Stimulated activated CD4-positive, alpha-beta T cell treated with anti-CD3 and anti-CD28 coated beads, Interleukin-4, amount 100 ng/mL, for 4 hours (primary cell): ENCODE results near the gene CDC34.

ENCODE experiments used
- DNase-seq, 2 experiments: peaks; one replicate each; pipeline ENCODE4 v3.0.0-alpha.2; 2020

CDC34 gene

DNA sequence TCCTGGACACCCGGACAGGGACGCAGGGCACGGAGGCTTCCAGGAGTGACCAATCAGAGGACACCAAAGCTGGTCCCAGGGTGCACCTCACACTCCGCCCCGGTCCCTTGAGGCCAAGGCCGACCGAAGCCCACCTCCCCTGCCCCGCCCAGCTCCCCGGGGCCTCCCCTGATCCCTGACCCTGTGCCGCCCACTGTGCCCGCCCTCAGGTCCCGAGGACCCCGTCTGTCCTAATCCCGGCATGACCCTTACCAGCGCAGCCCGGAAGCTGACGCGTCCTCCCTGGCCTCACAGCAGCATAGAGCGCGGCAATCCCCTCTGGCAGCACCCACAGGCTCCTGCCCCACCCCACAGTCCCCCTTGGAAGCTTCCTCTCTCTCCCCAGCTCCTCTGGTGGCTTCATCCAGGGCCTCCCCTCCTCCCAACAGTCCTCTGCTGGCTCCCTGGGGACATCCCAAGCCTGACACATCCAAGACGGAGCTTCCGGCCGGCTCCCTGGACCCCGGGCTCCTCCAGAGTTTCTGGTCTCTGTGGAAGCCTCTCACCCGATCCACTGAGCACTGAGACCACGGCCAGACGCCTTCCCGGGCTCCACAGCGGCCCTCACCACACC is 7.4 kb upstream of the CDC34 start:
- DNase-seq, result no peak

DNA sequence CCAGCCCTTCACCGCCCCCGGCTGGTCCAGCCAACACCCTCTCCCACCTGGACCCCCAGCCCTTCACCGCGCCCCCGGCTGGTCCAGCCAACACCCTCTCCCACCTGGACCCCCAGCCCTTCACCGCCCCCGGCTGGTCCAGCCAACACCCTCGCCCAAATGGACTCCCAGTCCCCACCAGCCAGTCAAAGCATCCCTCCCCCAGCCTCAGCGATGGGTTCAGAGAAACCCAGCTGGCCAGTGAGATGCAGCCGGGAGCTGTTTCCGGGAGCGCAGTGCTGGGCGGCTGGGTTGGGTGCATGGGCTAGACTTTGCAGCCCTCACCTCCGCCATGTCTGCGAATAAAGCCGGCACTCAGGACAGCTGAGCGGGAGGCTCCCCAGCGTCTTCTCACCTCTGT is 6.5 kb upstream of the CDC34 start:
- DNase-seq, result no peak

DNA sequence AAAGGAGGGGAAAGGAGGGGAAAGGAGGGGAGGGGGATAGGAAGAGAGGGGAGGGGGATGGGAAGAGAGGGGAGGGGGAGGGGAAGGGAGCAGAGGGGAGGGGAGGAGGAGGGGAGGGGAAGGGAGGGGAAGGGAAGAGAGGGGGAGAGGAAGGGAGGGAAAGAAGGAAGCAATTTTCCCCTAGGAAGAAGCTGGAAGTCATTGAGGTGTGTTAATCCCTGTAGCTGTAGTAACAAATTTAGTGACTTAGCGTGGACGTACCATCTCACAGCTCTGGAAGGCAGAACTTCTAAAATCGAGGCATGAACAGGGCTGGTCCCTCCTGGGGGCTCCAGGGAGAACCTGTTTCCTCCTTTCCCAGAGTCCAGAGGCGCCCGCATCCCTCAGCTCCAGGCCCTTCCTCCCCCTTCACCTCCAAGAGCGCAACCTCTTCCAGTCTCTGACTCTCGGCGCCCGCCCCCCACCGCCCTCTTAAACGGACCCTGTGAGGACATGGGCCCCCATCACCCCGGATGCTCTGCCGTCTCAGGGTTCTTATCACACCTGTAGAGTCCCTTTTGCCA is 5.6 kb upstream of the CDC34 start:
- DNase-seq, result no peak

DNA sequence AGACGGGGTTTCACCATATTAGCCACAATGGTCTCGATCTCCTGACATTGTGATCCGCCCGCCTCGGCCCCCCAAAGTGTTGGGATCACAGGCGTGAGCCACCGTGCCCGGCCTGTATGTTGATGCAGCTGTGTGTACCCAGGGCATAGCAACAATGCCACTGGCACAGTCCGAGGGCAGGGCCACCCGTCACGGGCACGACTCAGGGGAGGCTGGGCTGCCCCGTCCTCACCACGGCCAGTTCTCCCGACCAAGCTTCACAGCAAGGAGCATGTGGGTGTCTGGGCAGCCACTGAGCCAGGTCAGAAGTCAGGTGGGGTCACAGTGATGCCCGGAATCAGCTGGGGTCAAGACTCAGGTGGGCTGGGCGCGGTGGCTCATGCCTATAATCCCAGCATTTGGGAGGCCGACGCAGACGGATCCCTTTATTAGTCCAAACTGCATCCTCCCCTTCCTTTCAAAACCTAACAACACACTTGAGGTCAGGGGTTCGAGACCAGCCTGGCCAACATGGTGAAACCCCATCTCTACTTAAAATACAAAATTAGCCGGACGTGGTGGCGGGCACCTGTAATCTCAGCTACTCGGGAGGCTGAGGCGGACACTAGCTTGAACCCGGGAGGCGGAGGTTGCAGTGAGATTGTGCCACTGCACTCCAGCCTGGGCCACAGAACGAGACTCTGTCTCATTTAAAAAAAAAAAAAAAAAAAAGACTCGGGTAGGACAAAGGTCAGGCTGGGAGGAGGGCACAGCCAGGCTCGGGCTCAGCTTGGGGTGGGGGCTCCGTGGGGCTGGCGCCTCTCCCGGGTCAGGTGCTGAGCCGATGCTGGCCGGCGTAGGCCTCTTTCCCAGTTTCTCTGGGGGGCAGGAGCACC is 1.2 kb upstream of the CDC34 start:
- no peak for DNase-seq

DNA sequence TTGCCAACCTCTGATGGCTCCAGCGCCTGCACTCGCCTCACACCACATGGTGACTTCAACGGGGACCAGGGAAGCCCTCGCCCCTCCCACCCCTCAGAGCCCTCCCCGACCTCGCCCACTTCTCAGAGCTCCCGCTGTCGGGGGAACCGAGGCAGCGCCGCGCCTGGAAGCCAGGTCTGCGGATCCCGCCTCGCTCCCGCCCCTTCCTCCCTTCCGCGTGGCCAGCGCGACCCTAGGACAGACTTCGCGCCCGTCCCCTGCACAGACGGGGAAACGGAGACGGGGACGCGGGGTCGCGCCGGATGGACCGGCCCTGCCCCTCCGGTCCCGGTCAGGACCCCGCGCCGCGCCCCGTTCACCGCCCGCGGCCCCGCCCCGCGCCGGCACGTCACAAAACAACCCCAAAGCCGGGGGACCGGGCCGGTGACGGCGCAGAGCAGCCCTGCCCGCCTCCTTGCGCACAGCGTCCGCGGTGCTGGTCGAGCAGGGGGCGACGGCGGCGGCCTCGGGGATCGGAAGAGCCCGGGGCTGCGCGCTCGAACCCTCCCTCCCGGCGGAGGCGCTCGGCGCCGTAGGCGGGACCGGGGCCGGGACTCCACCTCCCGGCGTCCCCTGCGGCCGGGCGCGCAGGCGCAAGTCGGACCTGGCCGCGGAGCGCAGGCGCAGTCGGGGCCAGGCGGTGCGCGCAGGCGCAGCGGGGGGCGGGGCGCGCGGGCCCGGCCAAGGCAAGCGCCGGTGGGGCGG is 379 bp upstream of the CDC34 start:
- peak; percentile 82 to 91 for DNase-seq

DNA sequence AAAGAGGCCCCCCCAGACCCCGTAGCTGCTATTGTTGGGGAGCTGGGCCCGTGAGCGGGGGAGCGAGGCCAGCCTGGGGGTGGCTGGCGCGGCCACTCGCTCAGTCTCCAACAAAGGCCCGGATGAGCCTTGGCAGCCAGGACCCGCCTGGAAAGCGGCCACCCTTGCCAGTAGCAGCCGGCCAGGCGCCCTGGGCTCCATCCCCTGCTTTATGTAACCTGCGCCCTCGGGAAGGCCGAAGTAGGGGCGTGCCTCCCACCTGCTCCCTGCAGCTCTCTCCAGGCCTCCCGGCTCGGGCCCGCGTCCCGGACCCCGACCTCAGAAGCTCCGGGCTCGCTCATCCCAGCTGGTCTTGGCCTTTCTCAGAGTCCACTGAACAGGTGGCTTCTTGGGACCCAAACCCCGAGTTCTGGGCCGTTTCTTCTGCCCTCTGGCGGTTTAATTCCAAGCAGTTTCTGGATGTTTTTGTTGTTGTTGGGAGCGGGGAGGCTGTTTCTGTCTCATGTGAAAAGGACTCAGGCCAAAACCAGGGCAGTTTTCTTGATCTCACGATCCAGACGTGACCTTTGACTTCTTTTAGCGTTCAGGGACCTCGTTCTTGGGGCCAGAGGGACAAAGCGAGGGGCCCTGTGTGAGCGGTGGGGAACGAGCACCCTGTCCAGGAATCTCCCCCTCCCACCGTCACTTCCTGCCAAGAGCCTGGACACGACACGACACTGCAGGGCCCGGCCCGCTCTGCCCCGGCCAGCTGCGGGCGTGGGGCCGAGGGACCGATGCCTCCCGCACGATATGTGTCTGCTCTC is 1.2 kb downstream of the CDC34 start:
- DNase-seq, result peak in 1 of 2 experiments; percentile 27

DNA sequence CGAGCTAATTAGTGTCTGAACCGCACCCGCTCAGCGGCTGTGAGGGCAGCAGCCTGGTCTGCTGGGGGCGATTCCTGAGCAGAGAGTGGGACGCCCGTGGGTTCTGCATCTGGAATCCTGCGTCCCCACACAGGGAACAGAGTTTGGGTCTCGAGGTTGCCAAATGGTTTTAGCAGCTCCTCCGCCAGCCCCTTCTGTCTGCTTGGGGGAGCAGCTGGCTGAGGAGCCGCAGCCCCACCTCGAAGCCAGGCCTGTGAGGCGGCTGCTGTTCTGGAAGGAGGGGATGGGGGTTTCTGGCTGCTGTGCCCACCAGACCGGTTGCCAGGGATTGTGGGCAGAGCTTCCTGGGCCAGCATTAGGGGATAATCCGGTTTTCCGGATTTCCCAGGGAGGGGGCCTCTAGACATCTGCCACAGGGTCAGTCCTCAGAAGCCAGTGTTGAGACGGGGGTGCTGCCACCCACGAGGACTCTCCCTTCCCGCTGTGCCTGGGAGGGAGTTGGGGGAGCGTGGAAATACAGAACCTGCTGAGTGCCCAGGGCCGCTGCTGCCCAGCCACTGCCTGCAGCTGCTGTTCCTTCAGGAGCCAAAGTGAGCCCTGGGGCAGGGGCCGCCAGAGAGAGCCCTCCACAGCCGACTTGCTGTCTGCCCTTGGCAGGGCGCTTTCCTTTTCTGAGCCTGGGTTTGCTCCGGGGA is 2.0 kb downstream of the CDC34 start:
- no peak for DNase-seq

DNA sequence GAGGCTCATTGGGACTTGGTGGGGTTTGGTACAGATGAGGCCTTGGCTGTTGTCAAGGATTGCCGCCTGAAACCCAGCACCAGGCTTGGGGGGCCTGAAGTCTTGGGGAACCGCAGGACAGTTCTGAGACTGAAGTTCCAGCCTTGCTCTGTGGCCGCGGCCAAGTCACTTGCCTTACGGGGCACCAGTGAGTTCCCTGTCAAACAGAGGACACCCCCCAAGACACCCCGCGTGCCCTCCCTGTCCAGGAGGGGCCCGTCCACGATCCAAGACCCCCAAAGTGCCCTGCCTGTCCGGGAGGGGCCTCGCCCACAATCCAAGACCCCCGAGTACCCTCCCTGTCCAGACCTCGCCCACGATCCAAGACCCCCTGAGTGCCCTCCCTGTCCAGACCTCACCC is 2.5 kb downstream of the CDC34 start:
- no peak for DNase-seq

DNA sequence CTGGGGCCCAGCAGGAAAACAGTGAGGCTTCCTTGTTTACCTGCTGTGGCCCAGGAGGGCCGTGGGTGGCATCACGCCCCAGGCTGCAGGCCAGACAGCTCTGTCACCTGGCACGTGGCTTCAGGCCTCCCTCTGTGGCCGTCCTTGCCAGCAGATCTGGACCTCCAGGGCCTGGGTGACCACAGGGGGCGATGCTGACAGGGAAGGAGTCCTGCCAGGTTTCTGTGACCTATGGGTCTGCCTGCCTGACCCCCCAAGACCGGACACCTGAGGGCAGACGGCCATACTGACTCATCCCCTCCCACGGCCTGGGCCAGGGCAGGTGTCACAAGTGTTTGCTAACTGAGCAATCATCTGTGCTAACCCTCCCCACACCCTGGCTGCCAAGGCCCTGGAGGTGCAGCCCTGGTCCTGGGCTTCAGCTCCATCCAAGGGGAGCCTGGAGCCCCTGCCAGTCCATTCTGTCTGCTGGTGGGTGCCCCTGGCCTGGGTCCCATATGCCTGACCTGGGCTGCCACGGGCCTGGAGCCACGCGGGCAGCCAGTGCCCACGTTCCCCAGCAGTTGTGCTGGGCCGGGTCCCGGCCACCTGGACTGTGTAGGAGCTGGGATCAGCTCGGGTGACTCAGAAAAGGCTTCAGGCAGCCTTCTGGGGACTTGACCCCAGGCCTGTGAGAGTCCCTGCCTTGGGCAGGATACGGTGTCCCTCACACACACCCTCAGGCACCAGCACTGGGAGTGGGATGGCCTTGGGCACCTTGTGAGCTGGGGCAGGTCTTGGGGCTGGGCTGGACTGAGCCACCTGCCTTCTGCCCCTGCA is 3.7 kb downstream of the CDC34 start:
- no peak for DNase-seq

DNA sequence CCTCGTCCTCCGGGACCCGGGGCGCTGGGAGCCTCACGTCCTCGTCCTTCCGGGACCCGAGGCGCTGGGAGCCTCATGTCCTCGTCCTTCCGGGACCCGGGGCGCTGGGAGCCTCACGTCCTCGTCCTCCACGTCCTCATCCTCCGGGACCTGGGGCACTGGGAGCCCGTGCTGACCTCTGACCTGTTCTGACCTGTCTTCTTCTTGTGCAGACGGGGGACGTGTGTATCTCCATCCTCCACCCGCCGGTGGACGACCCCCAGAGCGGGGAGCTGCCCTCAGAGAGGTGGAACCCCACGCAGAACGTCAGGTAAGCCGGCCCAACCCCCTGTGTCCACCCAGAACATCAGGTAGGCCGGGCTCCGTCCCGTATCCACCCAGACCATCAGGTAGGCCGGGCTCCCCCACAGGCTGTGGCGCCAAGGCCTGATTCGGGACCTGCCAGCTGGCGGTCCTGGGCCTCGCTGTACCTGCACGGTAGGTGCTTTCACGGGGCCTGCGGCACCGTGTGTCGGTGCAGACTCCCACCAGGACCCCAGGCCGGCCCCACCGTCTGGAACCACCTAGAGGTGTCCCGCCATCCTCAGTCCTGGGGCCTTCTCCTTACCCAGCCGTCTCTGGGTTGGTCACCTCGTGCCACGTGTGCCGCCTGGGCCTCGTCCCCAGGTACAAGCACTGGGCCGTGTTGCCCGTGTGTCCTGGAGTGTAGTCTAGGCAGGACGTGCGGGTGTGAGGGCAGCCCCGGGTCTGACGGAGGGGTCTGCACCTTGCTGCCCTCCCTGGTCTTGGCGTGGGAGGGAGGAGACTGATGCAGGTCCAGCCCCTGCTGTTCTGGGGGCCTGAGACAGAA is 4.7 kb downstream of the CDC34 start:
- no peak for DNase-seq

DNA sequence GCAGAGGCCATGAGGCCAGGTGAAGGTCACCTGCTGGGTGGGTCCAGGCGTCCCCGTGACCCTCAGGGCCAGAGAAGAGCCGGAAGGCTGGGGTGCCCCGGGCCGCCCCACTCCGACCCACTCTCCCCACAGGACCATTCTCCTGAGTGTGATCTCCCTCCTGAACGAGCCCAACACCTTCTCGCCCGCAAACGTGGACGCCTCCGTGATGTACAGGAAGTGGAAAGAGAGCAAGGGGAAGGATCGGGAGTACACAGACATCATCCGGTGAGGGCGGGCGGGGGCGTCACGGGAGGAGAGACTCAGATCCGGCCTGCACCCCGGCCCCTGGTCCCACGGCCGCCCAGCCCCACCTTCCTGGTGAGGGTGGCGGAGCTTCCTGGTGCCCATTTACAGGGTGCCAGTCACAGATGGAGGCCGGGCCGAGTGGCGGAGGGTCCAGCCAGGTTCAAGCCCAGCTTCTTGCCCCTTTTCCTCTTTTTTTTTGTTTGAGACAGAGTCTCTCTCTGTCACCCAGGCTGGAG is 5.4 kb downstream of the CDC34 start:
- DNase-seq, result no peak

DNA sequence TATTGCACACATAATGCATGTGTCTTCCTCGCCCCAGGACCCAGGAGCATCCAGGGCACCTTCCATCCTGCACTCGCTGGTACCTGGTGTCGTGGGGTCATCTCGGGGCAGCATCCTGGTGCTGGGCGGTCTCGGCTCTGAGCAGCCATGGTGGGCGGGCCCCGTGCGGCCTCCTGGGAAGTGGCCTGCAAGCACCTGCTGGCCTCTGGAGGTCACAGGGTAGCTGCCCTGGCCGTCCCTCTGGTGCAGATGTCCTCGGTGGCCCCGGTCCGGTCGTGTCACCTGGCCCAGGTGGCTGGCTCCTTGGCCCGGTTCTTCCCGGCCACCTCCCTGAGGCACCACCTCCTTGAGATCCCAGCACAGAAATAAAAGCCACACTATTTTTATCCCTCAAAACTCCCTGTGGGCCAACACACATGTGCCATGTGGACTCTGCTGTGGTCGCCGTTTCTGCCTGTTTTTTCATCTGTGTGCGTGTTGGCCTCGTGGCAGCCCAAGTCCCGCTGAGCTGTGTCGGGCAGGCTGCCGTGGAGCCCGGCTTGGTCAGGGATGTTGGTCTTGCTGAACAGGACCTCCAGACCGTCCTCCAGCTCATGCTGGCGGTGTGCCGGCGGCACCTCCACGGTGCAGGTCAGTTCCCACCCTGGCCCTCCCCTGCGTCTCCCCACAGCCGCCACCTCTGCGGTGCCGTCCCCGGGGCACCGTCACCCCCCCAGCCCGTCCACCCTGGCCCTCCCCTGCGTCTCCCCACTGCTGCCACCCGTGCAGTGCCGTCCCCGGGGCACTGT is 7.3 kb downstream of the CDC34 start:
- no peak for DNase-seq

DNA sequence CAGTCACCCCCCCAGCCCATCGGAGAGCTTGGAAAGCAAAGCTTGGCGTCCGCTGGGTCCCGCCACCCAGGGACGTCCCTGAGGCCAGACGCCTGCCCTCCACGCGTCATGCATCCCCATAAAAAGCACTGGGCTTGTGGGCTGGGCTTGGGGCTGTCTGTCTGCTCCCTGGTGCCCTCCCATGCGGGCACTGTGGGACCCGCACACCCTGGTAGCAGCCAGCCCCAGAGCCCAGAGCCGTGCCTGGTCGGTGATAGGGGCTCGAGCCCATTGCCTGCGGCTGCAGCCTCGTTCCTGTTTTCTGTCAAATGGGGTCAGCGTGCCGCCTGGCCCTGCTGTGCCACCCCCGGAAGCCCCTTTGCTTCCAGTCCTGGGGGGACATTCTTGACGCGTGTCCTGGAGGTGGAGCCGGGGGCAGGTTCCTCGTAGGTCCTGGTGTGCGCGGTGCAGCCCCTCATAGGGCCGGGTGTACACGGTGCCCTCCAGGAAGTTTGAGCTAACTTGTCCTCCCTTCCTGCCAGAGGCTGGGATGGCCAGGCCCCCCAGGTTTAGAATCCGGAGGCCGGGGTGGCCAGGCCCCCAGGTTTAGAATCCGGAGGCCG is 8.0 kb downstream of the CDC34 start:
- DNase-seq, result no peak

DNA sequence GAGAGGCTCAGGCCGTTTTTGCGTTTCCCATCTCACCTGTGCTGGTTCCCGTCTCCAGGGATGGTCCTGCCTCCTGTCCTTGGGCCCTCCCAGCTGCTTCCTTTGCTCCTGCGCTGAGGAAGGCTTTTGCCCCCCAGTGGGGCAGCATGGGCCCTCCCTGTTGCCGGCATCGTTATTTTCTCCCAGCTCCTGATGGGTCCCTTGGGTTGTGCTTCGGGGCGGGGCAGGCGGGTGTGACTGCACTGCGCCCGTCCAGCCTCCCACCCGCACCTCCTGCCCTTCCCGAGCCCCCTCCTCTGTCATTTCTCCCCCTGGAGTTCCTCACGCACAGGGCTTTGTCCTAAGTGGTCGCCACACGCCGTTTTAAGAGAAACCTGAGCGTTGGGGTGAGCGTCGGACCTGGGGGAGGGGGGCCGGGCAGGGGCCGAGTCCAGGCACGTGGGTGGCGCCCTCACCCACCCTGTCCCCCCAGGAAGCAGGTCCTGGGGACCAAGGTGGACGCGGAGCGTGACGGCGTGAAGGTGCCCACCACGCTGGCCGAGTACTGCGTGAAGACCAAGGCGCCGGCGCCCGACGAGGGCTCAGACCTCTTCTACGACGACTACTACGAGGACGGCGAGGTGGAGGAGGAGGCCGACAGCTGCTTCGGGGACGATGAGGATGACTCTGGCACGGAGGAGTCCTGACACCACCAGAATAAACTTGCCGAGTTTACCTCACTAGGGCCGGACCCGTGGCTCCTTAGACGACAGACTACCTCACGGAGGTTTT is 9.5 kb downstream of the CDC34 start:
- no peak for DNase-seq

DNA sequence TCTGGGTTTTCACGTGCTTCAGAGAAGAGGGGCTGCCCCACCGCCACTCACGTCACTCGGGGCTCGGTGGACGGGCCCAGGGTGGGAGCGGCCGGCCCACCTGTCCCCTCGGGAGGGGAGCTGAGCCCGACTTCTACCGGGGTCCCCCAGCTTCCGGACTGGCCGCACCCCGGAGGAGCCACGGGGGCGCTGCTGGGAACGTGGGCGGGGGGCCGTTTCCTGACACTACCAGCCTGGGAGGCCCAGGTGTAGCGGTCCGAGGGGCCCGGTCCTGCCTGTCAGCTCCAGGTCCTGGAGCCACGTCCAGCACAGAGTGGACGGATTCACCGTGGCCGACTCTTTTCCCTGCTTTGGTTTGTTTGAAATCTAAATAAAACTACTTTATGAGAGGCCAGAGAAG is 10.1 kb downstream of the CDC34 start:
- no peak for DNase-seq

DNA sequence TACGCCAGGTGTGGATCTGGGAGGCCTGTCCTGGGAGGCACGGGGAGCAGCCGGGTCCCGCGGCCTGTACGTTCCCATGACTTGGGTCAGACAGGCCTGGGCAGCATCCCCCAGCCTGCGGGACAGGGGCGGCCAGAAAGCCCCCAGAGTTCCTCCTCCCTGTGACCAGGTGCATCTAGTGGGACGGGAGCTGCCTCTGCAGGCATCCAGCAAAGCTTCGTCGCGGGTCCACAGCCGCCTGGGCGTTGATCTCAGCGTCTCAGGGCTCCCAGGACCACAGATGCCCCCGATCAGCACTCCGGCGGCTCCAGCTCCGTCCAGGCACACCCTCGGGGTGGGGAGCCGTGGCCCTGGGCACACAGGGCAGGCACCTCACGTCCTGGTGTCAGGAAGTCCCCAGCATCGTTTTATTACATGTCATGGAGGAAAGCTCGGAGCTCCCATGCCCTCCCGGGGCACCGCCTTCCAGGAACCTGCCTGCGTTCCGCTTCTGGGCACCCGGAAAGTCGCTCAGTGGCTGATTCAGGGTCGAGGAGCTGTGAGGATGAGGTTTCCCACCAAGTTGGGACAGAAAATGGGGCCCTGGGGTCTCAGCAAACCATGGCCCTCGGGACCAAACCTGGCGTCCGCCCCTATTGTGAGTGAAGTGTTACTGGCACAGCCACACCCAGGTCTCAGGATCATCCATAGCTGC is 10.8 kb downstream of the CDC34 start:
- no peak for DNase-seq
